NCI-H187 (cell line): ENCODE data around the gene SMCO4.
"Not testable (repeated sequence)": the region's sequence is repeated elsewhere in the genome, so short reads cannot be mapped to it uniquely, and the experiment has no call there.

Experiments
- DNase-seq, 2 experiments: peaks; one replicate each; lab custom pipeline; 2025; lab: John Stamatoyannopoulos, UW

Gene SMCO4

GRCh38 chr11:93560199-93560932, 17.2 kb upstream of the SMCO4 start:
- no peak for DNase-seq

- DNase-seq, result no peak
Measured at GRCh38 chr11:93559681-93560080, 16.5 kb upstream of the SMCO4 start.

DNA sequence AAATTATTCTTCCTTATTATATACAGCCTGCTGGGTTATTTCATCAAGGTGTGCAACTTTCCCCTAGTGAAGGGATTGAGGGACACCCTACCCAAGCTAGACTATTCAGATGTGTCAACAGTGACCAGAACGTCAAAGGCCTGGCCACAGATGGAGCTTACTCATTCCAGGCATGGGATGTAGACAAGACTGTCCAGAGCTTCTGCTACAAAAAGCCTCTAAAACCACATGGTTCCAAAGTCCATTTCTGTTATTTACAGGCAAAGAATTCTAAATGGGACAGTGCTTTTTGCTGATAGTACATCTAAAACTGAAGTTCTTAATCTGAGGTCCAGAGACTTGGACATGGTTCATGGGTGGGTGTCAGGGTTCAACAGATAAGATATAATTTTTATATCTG, 9.7 kb upstream of the SMCO4 start:
- no peak for DNase-seq

GRCh38 chr11:93549976-93550375, 6.8 kb upstream of the SMCO4 start:
- DNase-seq, result no peak

GRCh38 chr11:93548679-93549319, 5.6 kb upstream of the SMCO4 start:
- no peak for DNase-seq

DNA sequence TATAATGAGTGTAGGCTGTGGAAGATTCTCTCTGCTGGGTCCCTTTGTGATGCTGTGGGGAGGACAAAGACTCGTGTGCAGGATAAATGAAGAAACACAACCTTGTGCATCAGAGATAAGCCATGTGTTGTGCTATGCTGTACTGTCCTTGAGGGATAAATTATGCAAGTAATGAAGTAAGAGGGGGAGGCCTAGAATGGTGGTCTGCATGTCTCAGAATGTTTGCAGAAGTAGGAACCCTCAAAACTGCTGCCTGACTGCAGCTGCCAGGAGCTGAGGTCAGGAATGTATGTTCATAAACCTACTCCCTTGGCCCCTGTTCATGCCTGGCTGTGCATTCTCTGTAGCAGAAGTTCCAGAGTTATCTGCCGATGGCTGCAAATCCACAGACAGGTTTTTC, 4.6 kb upstream of the SMCO4 start:
- DNase-seq, result no peak

GRCh38 chr11:93547028-93547427, 3.8 kb upstream of the SMCO4 start:
- no peak for DNase-seq

GRCh38 chr11:93545566-93545965, 2.4 kb upstream of the SMCO4 start:
- DNase-seq, result no peak

DNA sequence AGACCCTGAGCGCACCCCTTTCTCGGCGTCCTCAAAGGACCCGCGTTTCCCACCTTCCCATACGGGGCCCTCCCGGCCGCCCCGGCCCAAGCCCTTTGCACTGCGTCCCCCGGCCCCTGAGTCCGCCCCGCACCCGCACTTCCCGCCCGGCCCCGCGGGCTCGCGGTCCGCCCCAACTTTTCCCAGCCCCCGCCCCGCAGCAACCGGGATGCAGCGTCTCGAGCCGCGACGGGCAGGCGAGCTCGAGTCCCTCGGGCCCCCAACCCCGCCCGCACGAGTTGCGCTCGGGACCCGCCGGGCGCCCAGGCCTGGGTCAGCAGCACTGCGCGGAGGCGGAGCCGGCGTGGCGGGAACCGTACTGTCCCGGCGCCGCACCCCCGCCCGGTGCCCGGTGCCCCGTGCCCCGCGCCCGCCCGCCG, 371 bp downstream of the SMCO4 start:
- no peak for DNase-seq

DNA sequence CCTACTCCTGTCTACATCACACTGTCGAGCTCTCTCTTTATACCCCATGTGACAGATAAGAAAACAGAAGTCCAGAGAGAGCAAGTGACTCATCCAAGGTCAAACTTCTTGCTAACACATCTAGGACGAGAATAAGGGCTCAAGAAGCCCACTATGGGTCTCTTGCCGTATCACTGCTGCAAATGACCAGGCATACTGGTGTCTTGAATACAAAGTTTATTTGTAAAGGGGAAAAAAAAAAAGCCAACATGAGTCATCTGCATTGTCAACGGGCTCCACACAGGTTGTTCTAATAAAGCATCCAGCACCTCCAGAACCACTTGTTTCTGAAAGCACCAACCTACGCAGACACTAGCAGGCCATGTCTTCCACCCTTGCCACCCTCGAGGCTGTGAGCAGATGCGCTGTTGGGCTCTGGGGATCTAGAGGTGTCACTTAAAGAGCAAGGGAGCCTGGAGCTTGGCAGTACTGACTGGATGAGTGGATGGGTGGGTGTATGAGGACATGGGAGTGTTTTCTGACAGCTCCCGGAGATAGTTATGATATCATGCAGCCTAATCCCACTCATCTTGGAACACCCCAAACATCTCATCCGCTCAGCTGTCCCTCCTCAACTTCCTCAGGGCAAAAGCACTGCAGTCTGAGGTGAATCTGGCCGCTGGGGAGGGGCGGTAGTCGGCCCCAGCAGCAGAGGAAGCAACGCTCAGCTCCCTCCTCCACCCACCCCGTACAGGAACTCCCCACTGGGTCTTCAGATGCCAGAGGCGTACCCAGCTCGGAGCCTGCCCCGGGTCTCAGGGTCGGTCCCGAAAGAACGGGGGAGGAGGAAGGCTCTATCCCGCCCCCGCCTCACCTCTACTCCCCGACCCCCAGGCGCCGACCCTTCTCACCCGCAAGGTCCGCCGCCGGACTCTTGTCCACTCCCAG, 1.0 kb downstream of the SMCO4 start:
- DNase-seq, result no peak

- no peak for DNase-seq
Measured at GRCh38 chr11:93540896-93541553, 2.2 kb downstream of the SMCO4 start.

DNA sequence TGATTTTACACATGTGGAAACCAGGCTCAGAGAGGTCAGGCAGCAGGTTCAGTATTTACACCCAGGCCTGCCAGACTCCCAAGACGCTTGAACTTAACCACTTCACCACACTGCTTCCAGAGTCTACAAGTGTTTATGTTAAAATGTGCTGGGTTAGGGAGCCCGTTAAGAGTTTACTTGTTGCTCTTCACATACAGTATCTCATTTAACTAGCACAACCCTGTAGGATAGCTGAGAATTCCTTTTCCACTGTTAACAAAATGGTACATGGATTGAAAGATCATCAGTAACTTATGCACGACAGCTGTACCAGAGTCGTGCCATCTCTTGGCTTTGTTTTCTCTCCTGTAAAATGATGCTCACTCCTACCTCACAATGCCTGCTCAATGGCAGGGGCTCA, 2.9 kb downstream of the SMCO4 start:
- no peak for DNase-seq

- DNase-seq, result no peak
Measured at GRCh38 chr11:93537767-93538261, 5.4 kb downstream of the SMCO4 start.

GRCh38 chr11:93537049-93537448, 6.1 kb downstream of the SMCO4 start:
- no peak for DNase-seq

DNA sequence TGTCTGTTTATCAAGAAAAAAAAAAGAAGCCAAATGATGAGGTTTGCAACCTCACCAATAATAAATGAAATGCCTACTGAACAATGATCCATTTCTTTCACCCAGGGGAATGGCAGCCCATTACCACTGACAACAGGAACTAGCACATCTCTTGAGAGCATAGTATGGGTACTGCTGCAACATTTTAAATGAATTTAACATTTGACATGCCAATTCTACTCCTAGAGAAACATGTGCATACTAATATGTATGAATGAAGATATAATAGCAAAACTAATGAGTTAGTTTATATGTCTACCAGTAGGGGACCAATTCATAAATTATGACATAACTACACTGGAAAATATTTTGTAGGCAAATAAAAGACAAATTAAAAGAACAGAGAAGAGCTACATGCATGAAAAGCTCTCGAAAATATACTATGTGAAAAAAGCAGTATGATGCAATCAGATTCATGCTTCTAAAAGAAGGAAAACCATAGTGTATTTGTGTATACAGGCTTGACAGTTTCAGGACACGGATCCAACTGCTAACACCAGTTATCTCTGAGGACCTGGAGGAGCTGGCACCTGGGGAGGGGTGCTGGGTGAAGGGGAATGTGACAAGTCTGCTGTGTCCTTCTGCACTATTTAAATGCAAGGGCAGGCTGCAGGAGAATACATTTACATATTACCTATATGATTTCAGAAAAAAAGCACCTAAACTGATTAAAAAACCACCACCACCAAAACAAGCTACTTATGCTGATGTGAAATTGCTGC, 6.9 kb downstream of the SMCO4 start:
- no peak for DNase-seq

GRCh38 chr11:93535578-93535977, 7.6 kb downstream of the SMCO4 start:
- DNase-seq, result not testable (repeated sequence)

- no peak for DNase-seq
Measured at GRCh38 chr11:93532806-93533205, 10.4 kb downstream of the SMCO4 start.

DNA sequence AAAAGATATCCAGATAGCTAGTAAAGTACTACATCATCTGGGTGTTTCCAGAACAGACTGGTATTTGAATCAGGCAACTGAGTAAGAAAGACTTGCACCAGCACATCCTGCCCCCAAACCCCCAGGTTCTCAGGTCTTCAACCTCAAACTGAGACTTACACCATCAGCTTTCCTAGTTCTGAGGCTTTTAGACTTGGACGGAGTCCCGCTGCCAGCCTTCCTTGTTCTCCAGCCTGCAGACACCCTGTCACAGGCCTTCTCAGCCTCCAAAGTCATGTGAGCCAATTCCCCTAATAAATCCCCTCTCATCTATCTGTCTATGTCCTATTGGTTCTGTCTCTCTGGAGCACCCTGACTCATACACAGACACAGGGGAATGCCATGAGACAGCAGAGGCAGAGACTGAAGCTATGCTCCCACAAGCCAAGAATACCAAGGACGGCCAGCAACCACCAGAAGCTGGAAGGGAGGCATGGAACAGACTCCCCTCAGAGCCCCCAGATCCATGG, 10.9 kb downstream of the SMCO4 start:
- DNase-seq, result no peak

- no peak for DNase-seq
Measured at GRCh38 chr11:93530468-93530826, 12.7 kb downstream of the SMCO4 start.

GRCh38 chr11:93529707-93530467, 13.3 kb downstream of the SMCO4 start:
- DNase-seq, result no peak
